ENCODE measurements around the gene CLDN6.

CLDN6 gene

DNA sequence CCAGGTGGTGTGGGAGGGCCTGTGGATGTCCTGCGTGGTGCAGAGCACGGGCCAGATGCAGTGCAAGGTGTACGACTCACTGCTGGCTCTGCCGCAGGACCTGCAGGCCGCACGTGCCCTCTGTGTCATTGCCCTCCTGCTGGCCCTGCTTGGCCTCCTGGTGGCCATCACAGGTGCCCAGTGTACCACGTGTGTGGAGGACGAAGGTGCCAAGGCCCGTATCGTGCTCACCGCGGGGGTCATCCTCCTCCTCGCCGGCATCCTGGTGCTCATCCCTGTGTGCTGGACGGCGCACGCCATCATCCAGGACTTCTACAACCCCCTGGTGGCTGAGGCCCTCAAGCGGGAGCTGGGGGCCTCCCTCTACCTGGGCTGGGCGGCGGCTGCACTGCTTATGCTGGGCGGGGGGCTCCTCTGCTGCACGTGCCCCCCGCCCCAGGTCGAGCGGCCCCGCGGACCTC lies 4.5 kb downstream of the CLDN6 start:
- no peak for DNase-seq (ENCODE audit: low spot score)

DNA sequence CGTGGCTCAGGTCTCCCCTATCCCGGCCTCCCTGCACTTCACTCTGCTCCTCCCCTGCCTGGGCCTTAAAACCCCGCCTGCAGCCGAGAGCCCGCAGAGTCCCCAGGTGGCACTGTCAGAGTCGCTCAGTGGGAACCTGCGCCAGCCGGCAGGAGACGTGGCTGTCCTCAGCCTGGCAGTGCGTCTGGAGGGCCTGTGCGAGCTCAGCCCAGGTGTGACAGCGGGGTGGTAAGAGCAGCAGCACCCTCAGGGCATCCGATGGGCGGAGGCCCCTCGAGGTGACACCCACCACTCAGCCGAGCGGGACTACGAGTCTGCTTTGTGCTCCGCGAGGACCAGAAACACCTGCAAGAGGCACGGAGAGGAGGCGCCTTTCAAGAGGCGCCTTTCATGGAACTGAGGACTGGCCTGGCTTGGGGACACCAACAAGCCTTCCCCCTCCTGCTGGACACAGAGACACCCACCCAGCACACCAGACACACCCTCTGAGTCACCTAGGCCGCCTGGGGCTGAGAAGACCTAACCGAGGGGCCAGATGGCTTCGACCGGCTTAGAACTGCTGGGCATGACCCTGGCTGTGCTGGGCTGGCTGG lies 5.1 kb downstream of the CLDN6 start, which contains the start of gene CLDN9:
TSS of gene CLDN9 (plus strand) at position 96 of the 593 bp plus-strand sequence. CDS start at position 536, 440 bp downstream.
- no peak for DNase-seq (ENCODE audit: low spot score)

DNA sequence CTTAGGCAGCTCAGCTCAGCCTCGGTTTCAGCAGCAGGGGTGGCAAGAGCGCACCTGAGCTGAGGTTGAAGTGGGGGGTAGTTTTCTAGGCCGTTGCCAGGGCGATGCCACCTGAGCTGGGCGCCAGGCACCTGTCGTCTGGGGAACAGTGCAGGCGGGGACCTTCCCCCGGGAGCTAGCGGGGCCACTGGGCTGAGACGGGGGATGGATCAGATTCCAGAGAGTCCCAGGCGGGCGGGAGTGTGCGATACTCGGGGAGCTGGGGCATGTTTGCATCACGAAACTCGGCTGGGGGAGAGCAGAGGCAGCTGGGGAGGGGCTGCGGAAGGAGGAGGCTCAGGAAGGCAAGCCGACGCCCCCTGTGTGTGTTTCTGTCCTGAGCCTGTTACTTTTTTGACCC lies 5.7 kb downstream of the CLDN6 start:
- DNase-seq (ENCODE audit: low spot score), result no peak

DNA sequence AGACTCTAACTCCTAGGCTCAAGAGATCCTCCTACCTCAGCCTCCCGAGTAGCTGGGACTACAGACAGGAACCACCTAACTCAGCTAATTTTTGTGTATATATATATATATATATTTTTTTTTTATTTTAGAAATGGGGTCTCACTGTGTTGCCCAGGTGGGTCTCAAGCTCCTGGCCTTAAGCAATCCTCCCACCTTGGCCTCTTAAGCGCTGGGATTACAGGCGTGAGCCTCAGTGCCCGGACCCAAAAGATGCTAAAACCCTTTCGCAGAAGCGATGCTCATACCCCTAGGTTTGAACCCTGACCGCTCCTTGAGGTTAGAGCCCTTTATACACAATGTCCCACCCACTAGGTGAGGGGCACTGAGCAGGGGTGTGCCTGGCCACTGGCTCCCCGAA lies 7.5 kb downstream of the CLDN6 start:
- DNase-seq (ENCODE audit: low spot score), result no peak

DNA sequence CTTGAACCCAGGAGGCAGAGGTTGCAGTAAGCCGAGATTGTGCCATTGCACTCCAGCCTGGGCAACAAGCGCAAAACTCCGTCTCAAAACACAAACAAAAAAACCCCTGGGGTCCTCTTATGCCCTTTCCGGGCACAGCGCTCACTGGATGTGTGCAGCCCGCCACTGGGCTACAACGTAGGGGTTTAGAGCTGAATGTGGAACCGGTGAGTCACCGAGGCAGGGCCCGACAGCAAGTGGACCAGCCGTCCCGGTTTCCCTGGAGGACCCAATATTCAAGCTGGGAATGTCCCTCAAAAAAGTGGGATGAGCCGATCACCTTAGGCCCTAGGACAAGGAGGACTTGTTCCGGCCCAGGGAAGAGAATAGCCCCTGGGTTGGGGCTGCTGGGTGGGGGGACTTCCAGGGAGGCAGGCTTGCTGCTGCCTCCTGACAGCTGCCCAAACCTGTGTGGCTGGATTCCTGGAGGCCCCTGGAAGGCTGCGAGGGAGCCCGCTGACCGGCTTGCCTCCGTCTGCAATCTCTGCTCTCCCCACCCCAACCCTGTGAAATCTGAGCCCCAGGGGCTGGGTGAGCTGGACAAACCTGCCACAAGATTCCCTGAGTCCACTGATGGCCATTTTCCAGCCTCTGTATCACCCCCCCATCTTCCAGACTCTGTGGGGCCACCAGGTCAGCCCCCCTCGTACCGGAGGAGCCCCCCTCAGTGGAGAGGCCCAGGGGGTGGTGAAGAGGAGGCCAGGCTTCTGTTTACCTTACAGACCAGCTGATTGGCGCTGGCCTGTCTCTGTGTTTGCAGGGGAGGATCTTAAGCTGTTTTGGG lies 8.2 kb downstream of the CLDN6 start:
- no peak for DNase-seq (ENCODE audit: low spot score)

DNA sequence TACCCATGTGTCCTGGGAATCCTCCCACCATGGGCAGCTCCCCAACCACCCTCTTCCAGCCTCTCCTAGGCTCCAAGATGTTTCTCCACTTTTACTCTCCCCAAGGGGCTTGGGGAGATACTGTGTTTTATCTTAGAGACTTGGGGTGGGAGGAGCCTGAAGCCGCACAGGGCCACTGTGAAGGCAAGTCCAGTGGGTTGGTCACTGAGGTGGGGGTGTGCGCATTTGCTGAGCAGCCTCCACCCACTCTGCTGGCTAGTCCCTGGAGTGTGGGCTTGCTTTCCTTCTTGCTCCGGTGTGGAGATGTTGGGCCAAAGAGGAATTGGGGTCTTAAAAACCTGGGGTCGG lies 9.3 kb downstream of the CLDN6 start:
- DNase-seq (ENCODE audit: low spot score), result no peak

DNA sequence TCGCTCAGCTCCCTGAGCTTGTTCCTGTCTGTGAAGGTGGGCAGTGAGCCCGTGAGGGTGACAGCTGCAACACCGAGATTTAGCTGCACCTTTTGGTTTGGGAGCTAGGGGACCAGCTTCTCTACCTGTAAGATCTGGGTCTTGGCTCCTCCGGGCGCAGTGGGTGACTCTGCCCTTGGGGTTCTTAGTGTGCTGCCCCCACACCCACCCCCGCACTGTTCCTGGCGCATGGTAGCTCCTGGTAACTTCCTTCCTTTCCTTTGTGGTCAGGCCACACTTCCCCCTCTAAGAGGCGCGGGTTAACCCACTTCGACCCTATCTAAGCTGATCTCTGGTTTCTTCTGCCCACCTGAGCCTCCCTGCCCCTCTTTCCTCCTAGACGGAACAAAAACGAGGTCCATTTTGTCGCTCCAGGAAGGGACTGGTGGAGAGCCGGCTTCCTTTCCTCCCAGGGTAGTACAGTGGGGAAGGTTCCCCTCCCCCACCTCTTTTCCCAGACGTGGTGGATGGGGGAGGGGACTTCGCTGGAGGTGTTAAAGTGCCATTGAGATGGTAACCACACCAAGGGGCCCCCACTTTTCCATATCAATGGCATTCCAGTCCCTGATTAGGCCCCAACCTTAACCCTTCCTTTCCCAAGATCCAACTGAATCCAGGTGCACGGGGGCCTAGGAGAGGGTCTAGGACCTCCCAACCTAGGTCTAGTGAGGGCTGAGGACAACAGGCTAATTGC lies 9.9 kb downstream of the CLDN6 start:
- no peak for DNase-seq (ENCODE audit: low spot score)

DNA sequence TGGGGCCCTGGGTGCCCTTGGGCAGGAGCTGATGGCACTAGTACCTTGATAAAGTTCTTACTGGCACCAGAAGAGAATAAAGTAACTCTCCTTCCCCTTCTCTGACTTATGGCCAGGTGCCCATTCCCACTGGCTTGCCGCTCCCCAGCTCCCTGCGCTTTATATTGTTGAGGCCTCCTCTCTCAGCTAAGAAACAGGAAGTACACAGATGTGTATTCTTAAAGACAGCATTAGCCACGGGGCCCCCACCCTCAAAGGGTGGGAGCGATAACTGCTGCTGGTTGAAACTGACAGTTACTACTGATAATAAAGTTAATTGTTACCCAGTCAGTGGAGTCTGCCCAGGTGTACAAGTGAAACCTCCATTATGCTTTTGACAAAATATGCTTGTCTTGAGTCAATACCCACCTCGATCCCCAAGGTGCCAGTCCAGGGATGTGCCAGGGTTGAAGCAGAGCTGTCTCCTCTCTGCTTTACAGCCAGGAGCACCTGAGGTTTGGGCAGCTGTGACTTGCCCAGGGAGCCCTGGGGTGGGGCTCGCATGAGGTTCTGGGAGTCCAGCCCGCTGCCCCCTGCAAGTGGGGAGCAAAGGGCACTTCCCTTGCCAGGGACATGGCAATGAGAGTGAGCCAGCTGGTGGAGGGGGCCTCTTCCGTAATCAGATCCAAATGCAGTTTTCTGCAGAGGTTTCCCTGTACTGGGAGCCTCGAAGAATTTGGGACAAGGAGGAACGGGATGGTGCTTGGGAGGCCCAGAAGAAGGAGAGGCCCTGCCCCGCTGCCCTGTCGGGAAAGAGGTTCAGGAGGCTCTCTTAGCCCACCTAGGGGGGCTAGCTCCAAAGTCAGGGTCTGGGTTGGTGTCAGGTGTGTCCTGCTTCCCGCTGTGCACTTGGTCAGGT lies 10.7 kb downstream of the CLDN6 start:
- no peak for DNase-seq (ENCODE audit: low spot score)

DNA sequence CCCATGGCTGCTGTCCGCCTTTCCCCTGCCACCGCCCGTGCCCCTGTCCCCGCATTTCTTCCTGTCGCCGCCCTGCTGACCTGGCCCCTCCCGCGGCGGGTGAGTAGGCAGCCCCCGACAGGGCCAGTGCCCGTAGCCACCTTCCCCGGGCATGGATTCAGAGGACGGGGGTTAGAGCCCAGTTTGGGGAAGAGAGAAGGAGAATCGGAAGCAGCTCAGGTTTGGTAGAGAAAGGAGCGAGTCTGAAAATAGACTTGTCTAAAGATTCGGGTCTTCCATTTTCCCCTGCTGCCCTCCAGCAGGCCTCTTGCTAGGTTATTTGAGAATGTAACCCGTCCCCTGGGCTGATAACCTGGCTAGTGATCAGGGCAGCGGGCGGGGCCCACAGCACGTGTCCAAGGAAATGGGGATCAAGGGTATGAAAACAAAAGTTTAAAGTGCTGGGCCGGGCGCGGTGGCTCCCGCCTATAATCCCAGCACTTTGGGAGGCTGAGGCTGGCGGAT lies 13.2 kb downstream of the CLDN6 start:
- peak; percentile 51 for DNase-seq (ENCODE audit: low spot score)

DNA sequence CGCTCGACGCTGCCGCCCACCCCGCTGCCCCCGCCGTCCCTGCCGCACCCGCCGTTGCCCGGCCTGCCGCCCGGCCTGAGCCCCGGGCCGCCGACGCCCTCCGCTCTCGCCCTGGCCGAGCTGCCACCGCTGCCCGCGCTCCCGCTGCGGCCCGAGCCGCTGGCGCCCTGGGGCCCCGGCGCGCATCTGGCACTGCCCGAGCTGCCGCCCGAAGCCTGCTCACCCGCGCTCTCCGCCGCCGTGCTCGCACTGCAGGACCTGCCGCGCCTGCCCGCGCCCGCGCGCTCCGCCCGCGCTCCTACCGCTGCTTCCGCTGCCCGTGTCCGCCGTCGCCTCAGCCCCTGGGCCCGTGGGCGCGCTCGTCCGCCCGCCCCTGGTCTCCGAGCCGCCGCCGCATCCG lies 13.7 kb downstream of the CLDN6 start:
- DNase-seq (ENCODE audit: low spot score), result peak; percentile 41

DNA sequence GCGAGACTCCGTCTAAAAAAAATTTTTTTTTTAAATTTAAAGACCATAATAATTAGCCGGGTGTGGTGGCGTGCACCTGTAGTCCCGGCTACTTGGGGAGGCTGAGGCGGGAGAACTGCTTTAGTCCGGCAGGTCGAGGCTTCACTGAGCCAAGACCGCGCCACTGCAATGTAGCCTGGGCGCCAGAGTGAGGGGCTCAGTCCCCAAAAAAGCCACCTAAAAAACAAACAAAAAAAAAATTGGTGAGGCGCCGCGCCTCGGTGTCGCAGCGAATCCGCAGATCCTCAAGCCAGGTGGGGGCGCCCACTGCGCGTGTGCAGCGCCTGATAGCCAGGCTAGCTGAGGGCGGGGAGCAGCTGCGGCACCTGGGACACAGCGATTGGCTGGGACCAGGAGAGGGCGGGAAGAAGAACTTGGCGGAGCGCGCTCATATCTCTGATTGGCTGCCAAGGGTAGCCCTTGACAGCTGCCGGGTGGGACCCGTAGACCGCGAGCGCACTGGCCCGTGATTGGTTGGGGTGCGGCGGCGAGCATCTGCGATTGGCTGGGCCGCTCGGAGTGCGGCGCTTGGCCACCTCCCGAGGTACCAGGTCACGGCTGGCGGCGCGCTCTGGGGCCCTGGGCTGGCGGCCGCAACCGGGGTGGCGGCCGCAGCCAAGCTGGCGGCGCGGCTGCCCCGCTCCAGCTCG lies 14.3 kb downstream of the CLDN6 start:
- DNase-seq (ENCODE audit: low spot score), result peak; percentile 99

DNA sequence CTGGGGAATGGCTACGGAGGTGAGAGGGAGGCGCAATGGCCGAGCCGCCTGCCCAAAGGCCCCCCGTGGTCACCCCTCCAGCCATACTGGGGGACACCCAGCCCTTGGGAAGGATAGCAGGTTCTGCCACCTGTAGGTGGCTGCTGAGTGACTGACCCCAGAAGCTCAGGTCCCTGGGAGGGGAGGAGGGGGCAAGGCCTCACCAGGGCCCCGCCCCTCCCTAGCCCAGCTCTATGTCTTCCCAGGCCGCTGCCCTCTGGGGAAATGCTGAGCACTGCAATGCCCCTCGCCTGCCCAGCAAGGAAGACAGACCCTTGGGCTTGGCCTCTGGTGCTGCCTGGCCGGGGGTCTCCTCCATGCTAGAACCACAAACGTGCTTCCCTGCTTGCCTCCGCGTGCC lies 16.7 kb downstream of the CLDN6 start:
- no peak for DNase-seq (ENCODE audit: low spot score)

DNA sequence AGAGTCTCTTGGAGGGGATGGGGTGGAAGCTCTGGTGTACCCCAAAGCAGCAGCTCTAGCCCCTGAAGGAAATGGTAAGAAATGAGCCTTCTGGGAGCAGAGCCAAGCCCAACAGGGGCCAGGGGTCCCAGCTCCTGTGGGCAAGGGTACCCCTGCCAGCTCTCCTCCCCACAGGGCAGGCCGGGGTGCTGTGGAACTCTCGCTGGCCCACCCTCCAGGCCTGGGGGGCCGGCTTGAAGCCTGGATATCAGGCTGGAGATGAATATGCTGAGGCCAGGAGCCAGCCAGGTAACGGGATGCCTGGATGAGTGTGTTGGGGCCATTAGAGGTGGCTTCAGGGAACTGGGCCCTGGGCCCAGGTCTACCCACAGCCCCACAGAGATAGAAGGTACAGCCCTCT lies 17.4 kb downstream of the CLDN6 start:
- DNase-seq (ENCODE audit: low spot score), result no peak

DNA sequence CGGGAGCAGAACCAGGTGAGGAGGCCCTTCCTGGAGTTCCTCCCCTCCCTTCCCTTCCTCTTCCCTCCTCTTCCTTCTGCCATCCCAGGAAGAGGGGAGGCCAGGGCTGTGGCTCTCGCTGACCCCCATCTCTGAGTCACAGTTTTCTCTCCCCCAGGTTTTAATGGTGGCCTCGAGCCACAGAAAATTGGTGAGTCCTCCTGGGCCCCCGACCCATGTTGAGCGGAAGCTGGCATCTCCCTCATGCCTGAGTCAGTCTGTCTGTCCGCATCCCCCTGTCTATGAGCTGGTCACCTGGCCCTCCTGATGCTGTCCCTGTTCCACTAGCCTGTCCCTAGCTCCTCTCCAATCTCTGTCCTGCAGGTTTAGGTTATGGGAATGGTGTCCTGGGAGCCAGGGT lies 18.1 kb downstream of the CLDN6 start:
- DNase-seq (ENCODE audit: low spot score), result no peak

DNA sequence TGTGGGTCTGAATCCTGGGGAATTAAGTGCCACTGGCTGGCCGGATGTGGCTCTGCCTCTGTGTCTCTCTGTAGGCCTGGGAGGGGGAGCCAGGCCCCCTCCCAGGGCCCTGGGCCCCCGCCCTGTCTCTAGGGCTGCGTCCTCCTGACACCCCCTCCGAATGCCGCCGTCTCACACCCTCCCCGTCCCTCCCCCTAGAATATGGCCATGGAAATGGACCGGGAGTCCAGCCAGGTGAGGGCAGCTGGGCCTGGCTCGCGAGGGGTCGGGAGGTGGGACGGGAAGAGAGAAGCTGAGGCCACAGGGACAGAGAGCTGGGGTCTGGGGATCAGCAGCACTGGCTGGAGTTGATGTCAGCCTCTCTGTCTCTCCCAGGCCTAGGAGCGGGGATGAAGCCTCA lies 21.7 kb downstream of the CLDN6 start:
- DNase-seq (ENCODE audit: low spot score), result no peak

DNA sequence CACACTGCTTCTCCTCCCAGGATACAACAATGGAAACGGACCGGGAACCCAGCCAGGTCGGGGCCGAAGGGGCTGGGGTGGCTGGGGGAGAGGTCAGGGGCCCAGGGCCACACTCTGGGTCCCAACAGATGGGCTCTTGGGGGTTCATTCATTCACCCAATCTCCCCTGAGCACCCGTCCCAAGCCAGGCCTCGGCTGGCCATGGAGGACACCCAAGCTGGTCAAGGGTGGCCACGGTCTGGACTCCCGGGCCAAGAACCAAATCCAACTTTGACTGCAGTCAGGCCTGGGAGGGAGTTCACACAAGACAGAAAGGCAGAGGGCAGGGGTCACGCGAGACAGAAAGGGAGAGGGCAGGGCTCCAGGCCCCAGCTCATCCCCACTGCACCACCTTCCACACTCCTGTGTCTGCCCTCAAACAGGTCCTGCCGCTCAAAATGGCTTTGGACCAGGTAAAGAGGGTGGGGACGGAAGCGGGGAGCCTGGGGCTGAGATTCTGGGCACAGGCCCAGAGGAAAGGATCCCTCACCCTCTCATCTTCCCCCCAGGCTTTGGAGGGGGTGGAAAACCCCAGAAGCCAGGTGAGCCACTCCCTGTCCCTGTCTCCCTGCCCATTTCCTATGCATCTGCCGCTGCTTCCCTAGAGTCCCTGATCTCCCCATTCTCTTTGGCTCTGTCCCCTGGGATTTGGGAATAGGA lies 25.5 kb downstream of the CLDN6 start:
- no peak for DNase-seq (ENCODE audit: low spot score)

DNA sequence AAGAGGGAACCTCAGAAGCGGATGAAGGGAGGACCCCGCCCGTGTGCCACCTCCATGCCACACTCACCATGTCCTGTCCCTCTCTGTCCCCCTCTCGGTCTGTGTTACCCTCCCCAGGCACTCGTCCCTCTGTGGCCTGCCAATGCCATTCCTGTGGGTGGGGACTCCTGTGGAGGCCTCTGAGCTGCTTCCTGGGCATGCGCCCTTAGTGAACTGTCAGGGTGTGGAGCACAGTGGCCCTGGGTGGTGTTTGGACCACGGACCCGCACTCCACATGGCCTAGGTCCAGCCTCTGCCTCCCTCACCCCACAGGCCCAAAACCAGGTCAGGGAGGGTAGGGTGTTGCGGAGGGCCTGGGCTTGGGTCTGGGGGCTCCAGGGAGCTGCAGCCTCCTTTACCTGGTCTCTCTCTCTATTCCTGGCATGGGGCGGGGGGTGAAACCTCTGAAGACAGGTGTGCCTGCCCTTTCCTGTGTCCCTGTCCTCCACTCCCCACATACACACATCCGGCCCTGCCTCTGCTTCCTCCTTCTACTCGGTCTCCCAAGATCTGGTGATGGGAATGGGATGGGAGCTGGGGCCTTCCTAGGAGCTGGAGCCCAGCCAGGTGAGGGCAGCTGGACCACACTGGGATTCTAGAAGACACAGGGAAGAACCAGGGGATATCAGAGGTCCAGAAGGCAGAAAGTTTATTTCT lies 26.3 kb downstream of the CLDN6 start:
- DNase-seq (ENCODE audit: low spot score), result no peak

DNA sequence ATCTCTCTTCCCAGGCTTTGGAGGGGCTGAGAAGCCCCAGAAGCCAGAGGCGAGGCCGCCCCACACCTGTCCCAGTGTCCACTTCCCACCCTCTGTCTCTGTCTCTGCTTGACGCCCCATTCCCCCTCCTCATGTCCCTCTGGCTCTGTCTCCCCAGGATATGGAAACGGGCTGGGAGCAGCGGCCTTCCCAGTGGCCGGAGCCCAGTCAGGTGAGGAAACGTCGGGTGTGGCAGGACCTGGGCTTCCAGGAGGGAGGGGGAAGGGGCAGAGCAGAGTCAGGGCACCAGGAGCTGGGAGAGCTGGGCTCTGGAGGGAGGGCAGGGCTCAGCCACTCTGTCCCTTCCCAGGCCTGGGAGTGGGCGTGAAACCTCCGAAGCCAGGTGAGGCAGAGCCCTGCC lies 27.1 kb downstream of the CLDN6 start:
- no peak for DNase-seq (ENCODE audit: low spot score)

DNA sequence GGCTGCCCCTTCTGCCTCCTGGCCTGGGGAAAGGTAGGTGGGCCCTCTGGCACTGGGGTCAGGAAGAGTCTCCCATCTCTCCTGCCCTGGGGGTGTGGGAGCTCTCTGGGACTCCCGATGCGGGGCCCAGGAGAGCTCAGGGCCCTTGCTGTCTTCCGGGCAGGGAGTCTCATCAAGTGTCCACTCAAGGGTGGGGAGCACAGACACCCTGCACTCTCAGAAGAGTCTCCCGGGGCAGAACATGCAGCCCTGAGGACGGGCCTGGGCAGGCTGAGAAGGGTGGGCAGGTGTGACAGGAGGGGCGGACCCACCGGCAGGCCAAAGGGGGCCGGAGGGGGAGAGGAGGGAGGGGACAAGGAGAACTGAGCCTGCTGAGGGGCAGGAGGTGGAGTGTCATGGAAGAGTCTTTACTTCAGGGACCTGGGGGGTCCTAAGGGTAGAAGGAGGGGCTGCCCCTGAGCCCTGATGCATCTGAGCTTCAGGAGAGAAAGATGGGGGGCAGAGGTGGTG lies 29.3 kb downstream of the CLDN6 start:
- no peak for DNase-seq (ENCODE audit: low spot score)

DNA sequence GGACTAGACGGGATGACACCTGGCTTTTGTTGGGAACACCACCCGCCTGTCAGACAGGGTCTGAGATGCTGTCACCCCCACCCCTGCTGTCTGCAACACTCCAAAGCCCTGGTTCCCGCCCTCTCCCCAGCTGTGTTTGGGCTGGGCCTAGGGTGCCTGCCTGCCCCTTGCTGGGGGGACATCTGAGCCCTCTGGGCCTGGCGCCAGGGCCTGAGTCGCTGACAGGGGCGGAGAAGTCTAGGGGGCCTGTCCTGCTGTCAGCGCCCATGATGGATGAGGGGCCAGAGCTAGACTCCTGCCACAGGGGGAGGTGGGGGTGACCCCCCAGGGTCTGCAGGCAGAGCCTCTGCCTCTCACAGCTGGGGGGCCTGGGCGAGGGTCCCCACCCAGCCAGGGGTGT lies 30.1 kb downstream of the CLDN6 start:
- DNase-seq (ENCODE audit: low spot score), result no peak
